DND-41 (cell line): ENCODE measurements around the gene KRT1.

Experiments
- CTCF ChIP-seq: IDR thresholded peaks from 2 replicates; pipeline ENCODE4 v1.5.1; 2012; ENCODE audit warnings: borderline replicate concordance, low read length, moderate library complexity, mild to moderate bottlenecking; ENCODE audit not compliant: poor library complexity, severe bottlenecking; ENCODE audit errors: extremely low read depth
- EZH2 ChIP-seq: IDR thresholded peaks from 3 replicates; pipeline ENCODE4 v1.6.1; 2012; ENCODE audit warnings: borderline replicate concordance, low read depth, mild to moderate bottlenecking, moderate library complexity, low read length, inconsistent platforms; ENCODE audit not compliant: severe bottlenecking

- no peak for TF ChIP-seq CTCF
- TF ChIP-seq EZH2 = no peak
Observed at GRCh38 chr12:52714887-52715281, 34.7 kb upstream of the KRT1 start.
